GM12878 (cell line): ENCODE measurements around the gene OR5B3. TPM values are rescaled to one million over a fixed set of nuclear protein-coding genes. Genes with fewer than 3 reads are reported as not detected.

Source experiments
- ATAC-seq: fragments of 200-7000 bp; cut with Tn5 transposase; 3 replicates; pipeline ENCODE4 v1.9.1; 2020; ENCODE audit warnings: mild to moderate bottlenecking, moderate library complexity
- BruUV-seq: library from RNA; stranded (reverse); fragments of 400-500 nt; replicated peaks from 2 replicates; lab custom pipeline; 2021; lab: Mats Ljungman, UMichigan
- CTCF ChIA-PET: fragments of 300-600 bp; sonication (Branson Sonifier 250); formaldehyde crosslinking; extraction: SDS; loops from one replicate; lab custom pipeline; 2021; ENCODE audit warnings: inconsistent platforms; lab: Yijun Ruan, JAX
- POLR2A ChIA-PET: fragments of 350-600 bp; formaldehyde crosslinking; extraction: SDS; loops from one replicate; lab custom pipeline; 2021; ENCODE audit warnings: inconsistent platforms; lab: Charles Lee
- RAD21 ChIA-PET: fragments of 300-600 bp; sonication (Branson Sonifier 250); formaldehyde crosslinking; loops from one replicate; lab custom pipeline; 2023; ENCODE audit warnings: antibody characterized with exemption; ENCODE audit not compliant: unreplicated experiment; lab: Charles Lee
- SMC1A ChIA-PET: fragments of 300-600 bp; sonication (Branson Sonifier 250); formaldehyde crosslinking; loops from one replicate; lab custom pipeline; 2023; ENCODE audit not compliant: unreplicated experiment, uncharacterized antibody; lab: Charles Lee
- DNase-seq: peaks from one replicate; pipeline ENCODE4 v3.0.0-alpha.2; 2011; ENCODE audit warnings: low read depth, low spot score
- FAIRE-seq: peaks from 3 replicates; lab custom pipeline; 2011; peaks lifted over from hg19 to GRCh38; lab: Jason Lieb, UNC
- H2AFZ ChIP-seq: 2 replicates; pipeline ENCODE4 v1.6.0; 2011; ENCODE audit warnings: low read depth, low read length, control low read depth; ENCODE audit not compliant: control insufficient read depth
- H3K27ac ChIP-seq: 2 replicates; pipeline ENCODE4 v1.5.1; 2011; ENCODE audit warnings: control low read depth; ENCODE audit not compliant: control insufficient read depth, insufficient read depth
- H3K27me3 ChIP-seq, 2 experiments: replicated peaks in 1 of 2; 2 replicates each; pipeline versions ENCODE4 v1.6.0 to v1.6.1; 2011; ENCODE audit warnings: low read length in 1 of 2; ENCODE audit not compliant: control insufficient read depth in 2 of 2, insufficient read depth in 2 of 2
- H3K36me3 ChIP-seq, 2 experiments: 2 replicates each; pipeline ENCODE4 v1.5.1; 2011; ENCODE audit warnings: low read length in 1 of 2; ENCODE audit not compliant: control insufficient read depth in 2 of 2, insufficient read depth in 2 of 2
- H3K4me1 ChIP-seq: 2 replicates; pipeline ENCODE4 v1.6.1; 2011; ENCODE audit warnings: mild to moderate bottlenecking, low read length, moderate library complexity, mixed read lengths; ENCODE audit not compliant: control insufficient read depth, insufficient read depth
- H3K4me2 ChIP-seq: 2 replicates; pipeline ENCODE4 v1.6.0; 2011; ENCODE audit warnings: control low read depth; ENCODE audit not compliant: control insufficient read depth, insufficient read depth
- H3K4me3 ChIP-seq: fragments of 200-600 bp; sonication (generic); 2 replicates; pipeline ENCODE4 v1.5.1; 2016
- H3K79me2 ChIP-seq: 2 replicates; pipeline ENCODE4 v1.6.0; 2011; ENCODE audit warnings: low read length; ENCODE audit not compliant: control insufficient read depth, insufficient read depth
- H3K9ac ChIP-seq: 2 replicates; pipeline ENCODE4 v1.8.0; 2011; ENCODE audit warnings: low read length, control low read depth, mixed read lengths; ENCODE audit not compliant: control insufficient read depth, insufficient read depth
- H3K9me3 ChIP-seq: replicated peaks from 3 replicates; pipeline ENCODE4 v1.5.1; 2011; ENCODE audit warnings: mild to moderate bottlenecking, low read length; ENCODE audit not compliant: control insufficient read depth, insufficient read depth
- H4K20me1 ChIP-seq: 2 replicates; pipeline ENCODE4 v1.6.0; 2011; ENCODE audit not compliant: control insufficient read depth, insufficient read depth
- CHD4 ChIP-seq: fragments of 200-600 bp; sonication (generic); IDR thresholded peaks from 2 replicates; pipeline ENCODE4 v1.6.1; 2016; ENCODE audit warnings: mild to moderate bottlenecking
- LARP7 ChIP-seq: fragments of 450-650 bp; IDR thresholded peaks from 2 replicates; pipeline ENCODE4 v1.6.1; 2017; ENCODE audit warnings: mild to moderate bottlenecking
- YBX1 ChIP-seq: fragments of 450-650 bp; IDR thresholded peaks from 2 replicates; pipeline ENCODE4 v1.6.1; 2016; ENCODE audit warnings: antibody characterized with exemption
- WGBS: methylation state at CpG from one replicate; pipeline ENCODE4 v1.1.6; 2016; ENCODE audit warnings: low lambda C conversion rate; ENCODE audit not compliant: insufficient replicate concordance, insufficient coverage; ENCODE audit errors: missing lambda C conversion rate; 5-methylcytosine and 5-hydroxymethylcytosine counted together
- in situ Hi-C: fragments of 300-500 bp; cut with MboI; formaldehyde crosslinking; loops from 9 replicates; pipeline ENCODE4 v1.14.3; 2018; ENCODE audit warnings: mixed read lengths
- intact Hi-C: fragments of 100-400 bp; cut with micrococcal nuclease; formaldehyde crosslinking; loops from one replicate; pipeline ENCODE4 v1.14.2; 2022; ENCODE audit not compliant: unreplicated experiment
- polyA plus RNA-seq, 11 experiments: library from polyadenylated mRNA; depleted of rRNA in 4 of 11; unstranded in 6 of 11; stranded (reverse) in 5 of 11; fragments of >200 nt; fragmentation: Nextera tagmentation in 4 of 11; fragmentation: Illumina TruSeq in 1 of 11; extraction: Ambion mirVana in 4 of 11; extraction: Trizol in 1 of 11; gene quantifications; 1 replicate in 1 of 11; 2 replicates in 10 of 11; pipeline versions ENCODE4 v1.2.1 to v1.2.3, GENCODE V29; 2011 to 2016; ENCODE audit warnings: inconsistent platforms in 2 of 11, missing spikeins in 2 of 11, low read depth in 1 of 11
- total RNA-seq, 4 experiments: library from RNA; depleted of rRNA in 3 of 4; stranded (reverse); fragments of >200 nt in 3 of 4; fragmentation: Illumina TruSeq in 1 of 4; extraction: Trizol in 1 of 4; gene quantifications; 2 replicates each; pipeline versions ENCODE4 v1.2.1 to v1.2.3, GENCODE V29; 2013 to 2021
- TF ChIP-seq, protein P1 (sequence below): fragments of 450-650 bp; formaldehyde crosslinking; IDR thresholded peaks from 2 replicates; pipeline ENCODE4 v1.4.0; 2020; ENCODE audit warnings: mild to moderate bottlenecking, moderate library complexity
- TF ChIP-seq, protein P2 (sequence below): fragments of 450-650 bp; IDR thresholded peaks from 2 replicates; pipeline ENCODE4 v1.6.1; 2017; ENCODE audit warnings: mild to moderate bottlenecking

Gene OR5B3
- total and polyA plus RNA-seq, 10 of the 15 experiments (the other 5 are each of a cell fraction or from before 2014, with no cell fraction given), result not detected

DNA sequence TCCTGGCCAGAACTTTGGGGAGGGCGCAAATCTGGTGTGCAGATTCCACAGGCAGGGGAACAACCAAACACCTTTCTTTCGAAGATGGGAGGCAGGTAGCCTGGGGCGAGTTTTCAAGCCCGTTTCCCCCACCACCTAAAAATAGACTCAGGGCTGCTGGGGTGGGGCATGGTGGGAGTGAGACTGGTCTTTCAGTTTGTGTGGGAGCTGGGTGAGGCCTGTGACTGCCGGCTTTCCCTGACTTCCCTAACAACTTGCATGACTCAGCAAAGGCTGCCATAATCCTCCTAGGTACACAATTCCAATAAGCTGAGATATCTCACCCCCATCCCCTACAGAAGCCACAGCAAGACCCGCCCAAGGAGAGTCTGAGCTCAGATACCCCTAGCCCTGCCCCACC, 39.6 kb upstream of the OR5B3 start:
- no peaks in the 10 kb centered on the region for H3K79me2 ChIP-seq
- intact Hi-C loops (no loop called here), in situ Hi-C loops (no loop called here)
- no TSS peak for BruUV-seq
- ATAC-seq, result no peak
- no peak overlapping the region for H2AFZ ChIP-seq
- FAIRE-seq, result no peak
- no peaks in the 10 kb centered on the region for H3K4me1 ChIP-seq
- no peaks in the 10 kb centered on the region for H3K27me3 ChIP-seq
- CTCF ChIA-PET, result no interaction called here
- no peak overlapping the region for H3K4me3 ChIP-seq
- POLR2A ChIA-PET, result no interaction called here
- SMC1A ChIA-PET, result interaction anchor here (0.7 kb wide), 1 partner anchor 53 kb away, joined by 3 read pairs; no protein-coding TSS in a partner anchor
- DNase-seq, result no peak
- RAD21 ChIA-PET, result no interaction called here
- no peak overlapping the region for H3K27ac ChIP-seq
- H3K9ac ChIP-seq, result no peak overlapping the region
- WGBS, result 28% methylated on average over 6 of the region's 6 CpGs
- TF ChIP-seq, protein P1, sequence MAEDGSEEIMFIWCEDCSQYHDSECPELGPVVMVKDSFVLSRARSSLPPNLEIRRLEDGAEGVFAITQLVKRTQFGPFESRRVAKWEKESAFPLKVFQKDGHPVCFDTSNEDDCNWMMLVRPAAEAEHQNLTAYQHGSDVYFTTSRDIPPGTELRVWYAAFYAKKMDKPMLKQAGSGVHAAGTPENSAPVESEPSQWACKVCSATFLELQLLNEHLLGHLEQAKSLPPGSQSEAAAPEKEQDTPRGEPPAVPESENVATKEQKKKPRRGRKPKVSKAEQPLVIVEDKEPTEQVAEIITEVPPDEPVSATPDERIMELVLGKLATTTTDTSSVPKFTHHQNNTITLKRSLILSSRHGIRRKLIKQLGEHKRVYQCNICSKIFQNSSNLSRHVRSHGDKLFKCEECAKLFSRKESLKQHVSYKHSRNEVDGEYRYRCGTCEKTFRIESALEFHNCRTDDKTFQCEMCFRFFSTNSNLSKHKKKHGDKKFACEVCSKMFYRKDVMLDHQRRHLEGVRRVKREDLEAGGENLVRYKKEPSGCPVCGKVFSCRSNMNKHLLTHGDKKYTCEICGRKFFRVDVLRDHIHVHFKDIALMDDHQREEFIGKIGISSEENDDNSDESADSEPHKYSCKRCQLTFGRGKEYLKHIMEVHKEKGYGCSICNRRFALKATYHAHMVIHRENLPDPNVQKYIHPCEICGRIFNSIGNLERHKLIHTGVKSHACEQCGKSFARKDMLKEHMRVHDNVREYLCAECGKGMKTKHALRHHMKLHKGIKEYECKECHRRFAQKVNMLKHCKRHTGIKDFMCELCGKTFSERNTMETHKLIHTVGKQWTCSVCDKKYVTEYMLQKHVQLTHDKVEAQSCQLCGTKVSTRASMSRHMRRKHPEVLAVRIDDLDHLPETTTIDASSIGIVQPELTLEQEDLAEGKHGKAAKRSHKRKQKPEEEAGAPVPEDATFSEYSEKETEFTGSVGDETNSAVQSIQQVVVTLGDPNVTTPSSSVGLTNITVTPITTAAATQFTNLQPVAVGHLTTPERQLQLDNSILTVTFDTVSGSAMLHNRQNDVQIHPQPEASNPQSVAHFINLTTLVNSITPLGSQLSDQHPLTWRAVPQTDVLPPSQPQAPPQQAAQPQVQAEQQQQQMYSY, result no peak
- TF ChIP-seq, protein P2, sequence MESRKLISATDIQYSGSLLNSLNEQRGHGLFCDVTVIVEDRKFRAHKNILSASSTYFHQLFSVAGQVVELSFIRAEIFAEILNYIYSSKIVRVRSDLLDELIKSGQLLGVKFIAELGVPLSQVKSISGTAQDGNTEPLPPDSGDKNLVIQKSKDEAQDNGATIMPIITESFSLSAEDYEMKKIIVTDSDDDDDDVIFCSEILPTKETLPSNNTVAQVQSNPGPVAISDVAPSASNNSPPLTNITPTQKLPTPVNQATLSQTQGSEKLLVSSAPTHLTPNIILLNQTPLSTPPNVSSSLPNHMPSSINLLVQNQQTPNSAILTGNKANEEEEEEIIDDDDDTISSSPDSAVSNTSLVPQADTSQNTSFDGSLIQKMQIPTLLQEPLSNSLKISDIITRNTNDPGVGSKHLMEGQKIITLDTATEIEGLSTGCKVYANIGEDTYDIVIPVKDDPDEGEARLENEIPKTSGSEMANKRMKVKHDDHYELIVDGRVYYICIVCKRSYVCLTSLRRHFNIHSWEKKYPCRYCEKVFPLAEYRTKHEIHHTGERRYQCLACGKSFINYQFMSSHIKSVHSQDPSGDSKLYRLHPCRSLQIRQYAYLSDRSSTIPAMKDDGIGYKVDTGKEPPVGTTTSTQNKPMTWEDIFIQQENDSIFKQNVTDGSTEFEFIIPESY, result no peak
- TF ChIP-seq YBX1 (no peak), CHD4 (no peak), LARP7 (no peak)
- TF ChIP-seq, all 136 proteins: peak for 0
- no peak overlapping the region for H3K4me2 ChIP-seq
- no peaks in the 10 kb centered on the region for H3K36me3 ChIP-seq
- no peaks in the 10 kb centered on the region for H3K9me3 ChIP-seq
- no peaks in the 10 kb centered on the region for H4K20me1 ChIP-seq
